NB4 (cell line): Measurements from ENCODE around the gene BBS9.

Experiments used
- DNase-seq: peaks from one replicate; pipeline ENCODE4 v3.0.0; 2010; ENCODE audit warnings: low read depth
- H3K4me3 ChIP-seq: one replicate; pipeline ENCODE4 v1.5.1; 2011; ENCODE audit warnings: mild to moderate bottlenecking, low read depth, low read length, moderate library complexity
- MYC ChIP-seq: IDR thresholded peaks from 2 replicates; pipeline ENCODE4 v1.6.1; 2011; ENCODE audit warnings: low read depth, low read length
- POLR2A ChIP-seq: IDR thresholded peaks from 2 replicates; pipeline ENCODE4 v1.6.1; 2011; ENCODE audit warnings: mild to moderate bottlenecking; ENCODE audit not compliant: insufficient read length; ENCODE audit errors: extremely low read depth
- TF ChIP-seq, protein P1 (sequence below): IDR thresholded peaks from 2 replicates; pipeline ENCODE4 v1.6.1; 2011; ENCODE audit warnings: low read depth, low read length
- TF ChIP-seq, protein P2 (sequence below): IDR thresholded peaks from one replicate; pipeline ENCODE4 v1.5.1; 2012; ENCODE audit warnings: low read depth, low read length

BBS9 gene

DNA sequence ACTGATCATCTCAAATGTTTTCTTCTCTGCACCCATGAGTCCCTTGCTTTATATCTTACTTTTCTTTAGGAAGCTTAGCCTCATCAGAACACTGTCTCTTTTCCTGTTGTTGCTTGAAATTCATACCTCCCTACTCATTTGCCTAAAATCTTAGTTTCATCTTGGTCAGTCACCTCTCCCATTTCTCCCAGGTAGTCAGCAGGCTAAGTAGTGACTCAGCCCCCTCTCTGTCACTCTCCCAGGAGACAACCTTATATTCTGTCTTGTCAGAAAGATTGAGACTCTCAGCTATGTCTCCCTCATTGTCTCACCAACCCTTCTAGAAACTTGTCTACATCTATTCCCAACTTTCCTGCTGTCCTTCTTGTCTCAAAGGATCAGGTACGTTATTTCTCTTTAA, 280.9 kb downstream of the BBS9 start:
- TF ChIP-seq, protein P1, sequence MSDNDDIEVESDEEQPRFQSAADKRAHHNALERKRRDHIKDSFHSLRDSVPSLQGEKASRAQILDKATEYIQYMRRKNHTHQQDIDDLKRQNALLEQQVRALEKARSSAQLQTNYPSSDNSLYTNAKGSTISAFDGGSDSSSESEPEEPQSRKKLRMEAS, result no peak
- no peak for TF ChIP-seq MYC
- TF ChIP-seq, protein P2, sequence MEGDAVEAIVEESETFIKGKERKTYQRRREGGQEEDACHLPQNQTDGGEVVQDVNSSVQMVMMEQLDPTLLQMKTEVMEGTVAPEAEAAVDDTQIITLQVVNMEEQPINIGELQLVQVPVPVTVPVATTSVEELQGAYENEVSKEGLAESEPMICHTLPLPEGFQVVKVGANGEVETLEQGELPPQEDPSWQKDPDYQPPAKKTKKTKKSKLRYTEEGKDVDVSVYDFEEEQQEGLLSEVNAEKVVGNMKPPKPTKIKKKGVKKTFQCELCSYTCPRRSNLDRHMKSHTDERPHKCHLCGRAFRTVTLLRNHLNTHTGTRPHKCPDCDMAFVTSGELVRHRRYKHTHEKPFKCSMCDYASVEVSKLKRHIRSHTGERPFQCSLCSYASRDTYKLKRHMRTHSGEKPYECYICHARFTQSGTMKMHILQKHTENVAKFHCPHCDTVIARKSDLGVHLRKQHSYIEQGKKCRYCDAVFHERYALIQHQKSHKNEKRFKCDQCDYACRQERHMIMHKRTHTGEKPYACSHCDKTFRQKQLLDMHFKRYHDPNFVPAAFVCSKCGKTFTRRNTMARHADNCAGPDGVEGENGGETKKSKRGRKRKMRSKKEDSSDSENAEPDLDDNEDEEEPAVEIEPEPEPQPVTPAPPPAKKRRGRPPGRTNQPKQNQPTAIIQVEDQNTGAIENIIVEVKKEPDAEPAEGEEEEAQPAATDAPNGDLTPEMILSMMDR, result no peak
- DNase-seq, result no peak
- no peak overlapping the region for H3K4me3 ChIP-seq

DNA sequence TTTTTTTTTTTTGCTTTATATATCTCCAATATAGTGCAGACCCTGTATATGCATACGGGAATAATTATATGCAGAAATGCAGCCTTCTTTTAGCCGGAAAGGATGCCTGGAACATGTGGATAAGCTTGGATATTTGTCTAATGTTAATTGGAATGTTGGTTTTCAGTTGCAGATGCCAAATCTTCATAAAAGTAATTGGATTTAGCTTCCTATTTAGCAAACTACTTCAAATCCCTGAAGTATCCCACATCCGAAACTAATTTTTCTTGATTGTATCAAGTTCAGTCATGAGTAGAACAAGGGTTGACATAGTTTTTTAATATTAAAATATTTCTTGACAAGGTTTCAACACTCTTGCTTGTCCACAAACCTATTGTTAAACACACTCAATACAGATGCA, 281.7 kb downstream of the BBS9 start:
- TF ChIP-seq MYC (no peak), POLR2A (no peak)
- TF ChIP-seq, protein P2, result no peak
- TF ChIP-seq, protein P1, result no peak
- no peak for DNase-seq

DNA sequence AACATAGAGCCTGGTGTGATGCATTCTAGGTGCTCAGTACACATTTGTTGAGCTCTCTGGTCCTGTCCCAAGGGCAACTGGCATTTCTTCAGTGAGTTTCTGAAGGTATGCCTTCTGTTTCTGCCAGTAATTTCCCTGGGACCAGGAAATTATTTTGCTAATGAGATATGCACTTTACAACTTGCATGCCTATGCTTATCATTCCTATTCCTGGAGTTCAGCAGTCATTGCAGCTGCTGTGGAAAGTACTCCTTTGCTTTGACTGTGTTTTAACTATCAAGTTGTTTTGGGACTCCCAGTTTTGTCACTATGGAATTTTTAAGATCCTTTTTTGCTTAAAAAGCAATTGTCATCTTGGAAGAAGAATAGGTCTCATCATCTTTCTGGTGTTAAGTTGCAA, 283.0 kb downstream of the BBS9 start:
- no peak for DNase-seq
- H3K4me3 ChIP-seq, result no peak overlapping the region
- TF ChIP-seq POLR2A, result no peak

More for the DNA sequence above, 281.7 kb downstream of the BBS9 start:
- H3K4me3 ChIP-seq, result no peak overlapping the region

DNA sequence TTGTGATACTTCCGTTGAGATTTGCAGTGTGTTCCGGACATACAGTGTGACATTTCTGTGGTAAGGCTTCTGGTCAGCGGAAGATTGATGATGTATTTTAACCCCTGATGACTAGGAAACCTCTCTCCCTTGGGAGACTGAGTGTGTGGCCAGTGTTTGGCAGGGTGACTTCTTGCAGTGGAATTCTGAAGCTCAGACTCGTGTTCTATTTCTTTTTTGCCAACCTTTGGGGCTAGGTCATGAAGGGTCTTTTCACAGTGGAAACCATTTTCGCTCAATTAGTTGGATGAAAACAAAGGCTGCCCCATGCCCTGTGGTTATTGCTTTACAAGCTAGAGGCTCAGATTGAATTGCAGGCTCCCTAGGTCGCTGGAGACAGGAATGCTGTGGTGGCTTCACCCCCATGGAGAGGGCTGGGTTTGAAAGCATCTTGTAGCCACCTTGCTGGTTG, 288.9 kb downstream of the BBS9 start:
- no peak overlapping the region for H3K4me3 ChIP-seq
- no peak for DNase-seq
- TF ChIP-seq, protein P2, result no peak
- TF ChIP-seq MYC (no peak), POLR2A (no peak)
- TF ChIP-seq, protein P1, result no peak

DNA sequence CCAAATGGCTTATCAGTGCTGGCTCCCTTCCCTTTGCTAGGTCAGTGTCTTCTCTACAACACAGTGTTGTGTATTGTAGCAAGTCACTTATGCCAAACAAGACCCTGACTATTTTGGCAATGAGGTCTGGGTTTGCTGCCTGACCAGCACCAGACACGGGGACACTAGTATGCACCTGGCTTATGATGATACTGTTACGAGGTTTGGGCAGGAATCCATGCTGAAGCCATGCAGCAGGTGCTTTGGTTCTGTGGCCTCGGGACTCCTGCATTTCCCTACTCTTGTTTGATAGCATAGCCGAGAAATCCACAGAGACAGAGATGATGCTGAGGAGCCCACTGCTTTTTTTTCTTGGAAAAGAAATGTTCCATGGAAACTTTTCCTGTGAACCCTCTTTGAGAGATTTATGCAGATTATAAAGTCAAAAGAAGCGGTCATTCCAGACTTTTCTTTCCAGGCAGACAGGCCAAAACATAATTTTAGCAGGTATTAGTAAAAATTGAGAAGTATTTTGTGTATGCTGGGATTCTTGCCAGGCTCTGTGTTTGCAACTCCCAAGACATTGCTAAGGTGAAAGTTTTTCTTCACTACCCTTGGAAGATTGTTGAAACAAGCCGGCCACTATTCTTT, 291.1 kb downstream of the BBS9 start:
- DNase-seq, result no peak
- no peak overlapping the region for H3K4me3 ChIP-seq
- no peak for TF ChIP-seq POLR2A
- no peak for TF ChIP-seq MYC

DNA sequence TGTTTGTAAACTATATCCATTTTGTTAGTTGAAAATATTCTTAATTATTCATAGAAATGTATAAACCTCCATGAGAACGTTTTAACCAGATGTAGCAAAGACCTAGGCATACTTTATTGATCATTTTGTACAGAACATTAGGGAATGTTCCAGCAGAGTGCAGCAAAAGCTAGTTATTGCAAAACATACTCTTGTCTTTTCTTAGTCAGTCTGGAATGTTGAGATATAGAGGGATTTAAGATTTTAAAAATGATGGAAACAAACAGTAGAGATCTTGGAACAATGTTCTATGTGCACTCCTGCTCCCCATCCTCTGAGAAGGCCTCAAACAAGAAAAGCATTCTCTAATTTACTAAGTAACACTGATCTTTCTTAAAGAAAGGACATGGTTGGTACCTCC, 292.1 kb downstream of the BBS9 start:
- no peak for DNase-seq
- no peak overlapping the region for H3K4me3 ChIP-seq
- TF ChIP-seq POLR2A (no peak), MYC (no peak)
- TF ChIP-seq, protein P1, result no peak
- TF ChIP-seq, protein P2, result no peak

DNA sequence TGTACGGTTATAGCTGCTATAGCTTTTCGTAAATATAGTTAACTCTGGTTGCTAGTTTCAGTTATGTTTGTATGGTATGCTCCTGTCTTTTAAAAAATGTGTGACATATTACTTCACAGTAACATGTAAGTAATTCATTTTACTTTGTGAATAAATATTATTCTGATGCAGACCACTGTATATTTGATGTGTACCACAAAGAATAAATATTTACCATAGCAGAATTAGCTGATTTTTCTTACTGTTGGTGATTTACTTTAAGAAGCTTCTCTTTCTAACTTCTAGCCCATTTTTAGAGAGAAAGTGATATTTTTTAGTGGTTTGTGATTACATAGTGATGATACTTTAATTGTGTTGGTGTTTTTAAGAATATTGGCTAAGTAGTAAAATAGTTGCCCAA, 292.8 kb downstream of the BBS9 start:
- no peak overlapping the region for H3K4me3 ChIP-seq
- DNase-seq, result no peak
- TF ChIP-seq, protein P2, result no peak
- TF ChIP-seq MYC (no peak), POLR2A (no peak)
- TF ChIP-seq, protein P1, result no peak
